IPS-18c (cell line): ENCODE data around the gene SCMH1.
"Not testable (repeated sequence)": the region's sequence is repeated elsewhere in the genome, so short reads cannot be mapped to it uniquely, and the experiment has no call there.

ENCODE experiments used
- H3K4me3 ChIP-seq: 2 replicates; pipeline ENCODE4 v1.7.0; 2013; ENCODE audit warnings: low read depth, mild to moderate bottlenecking, low read length, moderate library complexity; ENCODE audit not compliant: insufficient read depth
- H3K9me3 ChIP-seq: one replicate; pipeline ENCODE4 v1.6.1; 2013; ENCODE audit warnings: mild to moderate bottlenecking, low read length, moderate library complexity; ENCODE audit not compliant: control insufficient read depth, insufficient read depth

The SCMH1 gene

GRCh38 chr1:41138549-41138948 is 103.6 kb downstream of the SCMH1 start:
- no peak overlapping the region for H3K4me3 ChIP-seq
- no peaks in the 10 kb centered on the region for H3K9me3 ChIP-seq

GRCh38 chr1:41135196-41135947 is 106.7 kb downstream of the SCMH1 start:
- no peaks in the 10 kb centered on the region for H3K9me3 ChIP-seq
- H3K4me3 ChIP-seq = no peak overlapping the region

GRCh38 chr1:41134325-41134724 is 107.8 kb downstream of the SCMH1 start:
- not testable (repeated sequence) for H3K4me3 ChIP-seq, H3K9me3 ChIP-seq

- no peaks in the 10 kb centered on the region for H3K9me3 ChIP-seq
- H3K4me3 ChIP-seq = no peak overlapping the region
Observed at GRCh38 chr1:41122851-41123518, 119.1 kb downstream of the SCMH1 start.

GRCh38 chr1:41122148-41122547 is 120.0 kb downstream of the SCMH1 start:
- H3K4me3 ChIP-seq = no peak overlapping the region
- H3K9me3 ChIP-seq = no peaks in the 10 kb centered on the region

- Histone ChIP-seq H3K9me3 (no peaks in the 10 kb centered on the region), H3K4me3 (no peak overlapping the region)
Observed at GRCh38 chr1:41118645-41119044, 123.5 kb downstream of the SCMH1 start.

GRCh38 chr1:41117241-41117640 is 124.9 kb downstream of the SCMH1 start:
- H3K9me3 ChIP-seq, H3K4me3 ChIP-seq: not testable (repeated sequence)

GRCh38 chr1:41110736-41111135 is 131.4 kb downstream of the SCMH1 start:
- peaks cover 2% of the 10 kb centered on the region for H3K9me3 ChIP-seq
- H3K4me3 ChIP-seq = no peak overlapping the region

GRCh38 chr1:41110286-41110685 is 131.8 kb downstream of the SCMH1 start:
- H3K4me3 ChIP-seq = no peak overlapping the region

GRCh38 chr1:41109310-41110197 is 132.6 kb downstream of the SCMH1 start:
- H3K9me3 ChIP-seq = peaks cover 2% of the 10 kb centered on the region
- H3K4me3 ChIP-seq = no peak overlapping the region

More at GRCh38 chr1:41110286-41110685, 131.8 kb downstream of the SCMH1 start:
- peaks cover 2% of the 10 kb centered on the region for H3K9me3 ChIP-seq

- Histone ChIP-seq H3K4me3 (no peak overlapping the region), H3K9me3 (peaks cover 2% of the 10 kb centered on the region)
Observed at GRCh38 chr1:41108696-41109275, 133.3 kb downstream of the SCMH1 start.

- no peak overlapping the region for H3K4me3 ChIP-seq
- H3K9me3 ChIP-seq = peaks cover 2% of the 10 kb centered on the region
Observed at GRCh38 chr1:41103766-41104165, 138.3 kb downstream of the SCMH1 start.

GRCh38 chr1:41102653-41103052 is 139.5 kb downstream of the SCMH1 start:
- H3K4me3 ChIP-seq = no peak overlapping the region

GRCh38 chr1:41101950-41102607 is 140.0 kb downstream of the SCMH1 start:
- no peak overlapping the region for H3K4me3 ChIP-seq
- H3K9me3 ChIP-seq = no peaks in the 10 kb centered on the region

More at GRCh38 chr1:41102653-41103052, 139.5 kb downstream of the SCMH1 start:
- no peaks in the 10 kb centered on the region for H3K9me3 ChIP-seq

GRCh38 chr1:41101076-41101475 is 141.0 kb downstream of the SCMH1 start:
- no peak overlapping the region for H3K4me3 ChIP-seq
- H3K9me3 ChIP-seq = no peaks in the 10 kb centered on the region

GRCh38 chr1:41100170-41100569 is 141.9 kb downstream of the SCMH1 start:
- no peaks in the 10 kb centered on the region for H3K9me3 ChIP-seq
- no peak overlapping the region for H3K4me3 ChIP-seq
